GM23338 (cell line): ENCODE results near the gene SUCLG2. TPM values are rescaled to one million over a fixed set of nuclear protein-coding genes. Genes with fewer than 3 reads are reported as not detected.

Experiments used
- ATAC-seq: fragments of 200-7000 bp; cut with Tn5 transposase; 3 replicates; pipeline ENCODE4 v1.9.1; 2020
- DNase-seq: peaks from one replicate; pipeline ENCODE4 v3.0.0-alpha.2; 2015; ENCODE audit warnings: low spot score
- H2AFZ ChIP-seq: fragments of 200-600 bp; sonication (generic); 2 replicates; pipeline ENCODE4 v1.8.0; 2016; ENCODE audit warnings: antibody characterized with exemption, mild to moderate bottlenecking, moderate library complexity
- H3F3A ChIP-seq: fragments of 200-600 bp; sonication (generic); replicated peaks from 2 replicates; pipeline ENCODE4 v1.8.0; 2017; ENCODE audit warnings: antibody characterized with exemption, mixed run types, low read depth
- H3K27ac ChIP-seq: fragments of 200-600 bp; sonication (generic); 2 replicates; pipeline ENCODE4 v1.6.1; 2016; ENCODE audit warnings: low read depth
- H3K27me3 ChIP-seq: fragments of 200-600 bp; sonication (generic); 2 replicates; pipeline ENCODE4 v1.8.0; 2016; ENCODE audit warnings: mild to moderate bottlenecking, mixed run types, moderate library complexity; ENCODE audit not compliant: insufficient read depth
- H3K36me3 ChIP-seq: fragments of 200-600 bp; sonication (generic); 2 replicates; pipeline ENCODE4 v1.8.0; 2016; ENCODE audit warnings: mild to moderate bottlenecking; ENCODE audit not compliant: insufficient read depth
- H3K4me1 ChIP-seq: fragments of 200-600 bp; sonication (generic); 2 replicates; pipeline ENCODE4 v1.8.0; 2016; ENCODE audit warnings: mild to moderate bottlenecking, moderate library complexity; ENCODE audit not compliant: insufficient read depth
- H3K4me2 ChIP-seq: fragments of 200-600 bp; sonication (generic); 2 replicates; pipeline ENCODE4 v1.7.1; 2017; ENCODE audit warnings: mixed run types
- H3K4me3 ChIP-seq: fragments of 200-600 bp; sonication (generic); 2 replicates; pipeline ENCODE4 v1.6.1; 2016; ENCODE audit warnings: mixed run types
- H3K79me2 ChIP-seq: fragments of 200-600 bp; sonication (generic); replicated peaks from 2 replicates; pipeline ENCODE4 v1.8.0; 2017; ENCODE audit warnings: mild to moderate bottlenecking; ENCODE audit not compliant: insufficient read depth
- H3K9me2 ChIP-seq: fragments of 200-600 bp; sonication (generic); 2 replicates; pipeline ENCODE4 v1.8.0; 2017; ENCODE audit not compliant: insufficient read depth
- H4K20me1 ChIP-seq: fragments of 200-600 bp; sonication (generic); replicated peaks from 2 replicates; pipeline ENCODE4 v1.8.0; 2017; ENCODE audit warnings: mild to moderate bottlenecking; ENCODE audit not compliant: insufficient read depth
- H3K27ac Mint-ChIP-seq: 2 replicates; pipeline ENCODE4 v1.8.0; 2020; ENCODE audit warnings: inconsistent platforms, mild to moderate bottlenecking, moderate library complexity, mixed read lengths
- H3K27me3 Mint-ChIP-seq: 3 replicates; pipeline ENCODE4 v1.8.0; 2022; ENCODE audit warnings: low read depth, mild to moderate bottlenecking, moderate library complexity, mixed read lengths, inconsistent platforms; ENCODE audit not compliant: insufficient read depth, poor library complexity
- H3K36me3 Mint-ChIP-seq: 3 replicates; pipeline ENCODE4 v1.8.0; 2021; ENCODE audit warnings: low read depth, mild to moderate bottlenecking, inconsistent platforms, moderate library complexity, mixed read lengths
- H3K4me1 Mint-ChIP-seq: 3 replicates; pipeline ENCODE4 v1.8.0; 2020; ENCODE audit warnings: mild to moderate bottlenecking, inconsistent platforms, mixed read lengths
- H3K4me3 Mint-ChIP-seq: 3 replicates; pipeline ENCODE4 v1.8.0; 2021; ENCODE audit warnings: moderate library complexity, mild to moderate bottlenecking, inconsistent platforms, mixed read lengths
- H3K9me3 Mint-ChIP-seq: 3 replicates; pipeline ENCODE4 v1.8.0; 2020; ENCODE audit warnings: moderate library complexity, mild to moderate bottlenecking, inconsistent platforms, mixed read lengths
- EZH2 ChIP-seq: fragments of 200-600 bp; sonication (generic); IDR thresholded peaks from one replicate; pipeline ENCODE4 v1.8.0; 2017; ENCODE audit warnings: antibody characterized with exemption, mild to moderate bottlenecking, low read depth; ENCODE audit not compliant: unreplicated experiment
- JUNB ChIP-seq: IDR thresholded peaks from one replicate; pipeline ENCODE4 v1.6.1; 2016; ENCODE audit warnings: antibody characterized with exemption; ENCODE audit not compliant: unreplicated experiment
- STAT1 ChIP-seq: IDR thresholded peaks from one replicate; pipeline ENCODE4 v1.6.1; 2016; ENCODE audit warnings: antibody characterized with exemption; ENCODE audit not compliant: unreplicated experiment
- ZNF114 ChIP-seq: fragments of 250-450 bp; sonication (Bioruptor Pico); IDR thresholded peaks from 2 replicates; pipeline ENCODE4 v1.5.0; 2020; ENCODE audit warnings: mild to moderate bottlenecking, moderate library complexity
- polyA plus RNA-seq: library from polyadenylated mRNA; unstranded; fragments of >200 nt; fragmentation: Nextera tagmentation; extraction: Ambion mirVana; gene quantifications from 2 replicates; pipeline ENCODE4 v1.2.1, GENCODE V29; 2016
- total RNA-seq: library from RNA; depleted of rRNA; stranded (reverse); fragments of >200 nt; shearing (Covaris generic); gene quantifications from 2 replicates; pipeline ENCODE4 v1.2.3, GENCODE V29; 2014
- TF ChIP-seq, protein P1 (sequence below), 2 experiments: fragments of 200-600 bp in 1 of 2; sonication (generic) in 1 of 2; conservative IDR thresholded peaks; 2 replicates each; pipeline versions ENCODE4 v1.5.1 to v1.6.1; 2016 to 2017; ENCODE audit warnings: antibody characterized with exemption in 2 of 2, low read depth in 2 of 2, mild to moderate bottlenecking in 2 of 2, moderate library complexity in 1 of 2
- TF ChIP-seq, protein P2 (sequence below): fragments of 250-450 bp; sonication (Bioruptor Pico); IDR thresholded peaks from 2 replicates; pipeline ENCODE4 v1.5.0; 2020; ENCODE audit warnings: mild to moderate bottlenecking, moderate library complexity
- TF ChIP-seq, protein P3 (sequence below): IDR thresholded peaks from 2 replicates; pipeline ENCODE4 v1.6.1; 2016; ENCODE audit warnings: antibody characterized with exemption

SUCLG2 gene
- total and polyA plus RNA-seq, 2 experiments from 2014 or later: 29.3 to 39.0 TPM

DNA sequence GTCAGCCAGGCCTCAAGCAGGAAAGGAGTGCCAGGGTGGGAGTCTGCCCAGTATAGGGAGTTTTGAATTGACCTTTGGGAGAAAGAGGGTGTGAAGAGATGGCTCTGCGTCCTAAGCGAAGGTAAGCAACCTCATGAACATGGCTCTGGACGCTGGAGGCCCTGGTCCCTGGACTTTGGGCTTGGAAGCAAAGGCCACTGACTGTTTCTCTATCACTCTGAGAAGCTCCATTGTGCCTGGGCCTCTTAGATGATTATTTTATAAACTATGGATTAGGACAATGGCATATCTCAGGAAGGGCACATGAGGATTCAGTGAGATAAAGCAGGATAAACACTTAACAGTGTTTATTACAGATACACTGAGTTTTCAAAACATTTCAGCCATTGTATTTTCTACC lies 59.0 kb downstream of the SUCLG2 start:
- Histone ChIP-seq H3K36me3 (no peaks in the 10 kb centered on the region), H3K79me2 (0 out of 2 replicates have a peak, but pooled peaks cover 7% of the 10 kb centered on the region), H3K4me2 (no peak overlapping the region), H3K27ac (no peak overlapping the region), H3F3A (no peaks in the 10 kb centered on the region), H3K9me2 (no peaks in the 10 kb centered on the region), H3K4me3 (no peak overlapping the region), H3K4me1 (no peaks in the 10 kb centered on the region), H4K20me1 (no peaks in the 10 kb centered on the region), H2AFZ (no peak overlapping the region), H3K27me3 (no peaks in the 10 kb centered on the region)
- TF ChIP-seq STAT1 (no peak), ZNF114 (CRISPR knock-in tag) (no peak), EZH2 (no peak)
- TF ChIP-seq, protein P1, sequence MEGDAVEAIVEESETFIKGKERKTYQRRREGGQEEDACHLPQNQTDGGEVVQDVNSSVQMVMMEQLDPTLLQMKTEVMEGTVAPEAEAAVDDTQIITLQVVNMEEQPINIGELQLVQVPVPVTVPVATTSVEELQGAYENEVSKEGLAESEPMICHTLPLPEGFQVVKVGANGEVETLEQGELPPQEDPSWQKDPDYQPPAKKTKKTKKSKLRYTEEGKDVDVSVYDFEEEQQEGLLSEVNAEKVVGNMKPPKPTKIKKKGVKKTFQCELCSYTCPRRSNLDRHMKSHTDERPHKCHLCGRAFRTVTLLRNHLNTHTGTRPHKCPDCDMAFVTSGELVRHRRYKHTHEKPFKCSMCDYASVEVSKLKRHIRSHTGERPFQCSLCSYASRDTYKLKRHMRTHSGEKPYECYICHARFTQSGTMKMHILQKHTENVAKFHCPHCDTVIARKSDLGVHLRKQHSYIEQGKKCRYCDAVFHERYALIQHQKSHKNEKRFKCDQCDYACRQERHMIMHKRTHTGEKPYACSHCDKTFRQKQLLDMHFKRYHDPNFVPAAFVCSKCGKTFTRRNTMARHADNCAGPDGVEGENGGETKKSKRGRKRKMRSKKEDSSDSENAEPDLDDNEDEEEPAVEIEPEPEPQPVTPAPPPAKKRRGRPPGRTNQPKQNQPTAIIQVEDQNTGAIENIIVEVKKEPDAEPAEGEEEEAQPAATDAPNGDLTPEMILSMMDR (conservative IDR thresholded peaks at IDR 0.05; ENCODE audit: low read depth in 2 of 2): no peak
- H3K4me3 Mint-ChIP-seq: no peak overlapping the region
- H3K9me3 Mint-ChIP-seq: no peaks in the 10 kb centered on the region
- no peak overlapping the region for H3K27ac Mint-ChIP-seq
- H3K4me1 Mint-ChIP-seq: peaks cover 6% of the 10 kb centered on the region; the same call in 1 of the 3 replicates
- ATAC-seq (no peak), DNase-seq (no peak)
- peaks cover 25% of the 10 kb centered on the region for H3K36me3 Mint-ChIP-seq
- H3K27me3 Mint-ChIP-seq: no peaks in the 10 kb centered on the region

DNA sequence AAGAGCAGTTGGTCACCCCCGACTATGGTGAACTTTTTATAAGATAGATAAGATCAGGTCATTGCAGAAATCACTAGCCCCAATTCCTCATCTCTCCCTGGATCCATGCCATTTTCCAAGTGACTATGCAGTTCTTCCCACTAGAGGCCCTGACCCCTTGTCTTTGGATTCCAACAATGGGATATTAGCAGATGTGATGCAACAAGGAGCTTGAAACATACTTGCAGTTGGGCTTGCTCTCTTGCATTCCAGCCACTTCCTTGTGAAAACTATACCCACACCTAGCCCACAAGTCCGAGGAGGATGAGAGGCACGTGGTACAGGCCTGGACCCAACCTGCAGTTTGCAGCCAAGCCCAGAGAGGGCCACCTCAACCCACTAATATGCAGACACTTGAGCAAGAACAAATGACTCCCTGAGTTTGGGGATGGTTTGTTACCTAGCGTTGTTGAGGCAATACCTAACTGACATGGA lies 60.6 kb downstream of the SUCLG2 start:
- Mint-ChIP-seq H3K4me3 (no peak overlapping the region), H3K27ac (no peak overlapping the region), H3K36me3 (peaks cover 23% of the 10 kb centered on the region), H3K27me3 (no peaks in the 10 kb centered on the region), H3K9me3 (no peaks in the 10 kb centered on the region), H3K4me1 (peaks cover 6% of the 10 kb centered on the region; the same call in 1 of the 3 replicates)
- H2AFZ ChIP-seq: no peak overlapping the region
- H4K20me1 ChIP-seq: no peaks in the 10 kb centered on the region
- H3K27ac ChIP-seq: no peak overlapping the region
- no peaks in the 10 kb centered on the region for H3K36me3 ChIP-seq
- no peaks in the 10 kb centered on the region for H3K9me2 ChIP-seq
- H3K4me2 ChIP-seq: no peak overlapping the region
- 0 out of 2 replicates have a peak, but pooled peaks cover 7% of the 10 kb centered on the region for H3K79me2 ChIP-seq
- ATAC-seq: peak; percentile 82
- DNase-seq: peak; percentile 43
- H3K4me1 ChIP-seq: no peaks in the 10 kb centered on the region
- H3F3A ChIP-seq: no peaks in the 10 kb centered on the region
- H3K27me3 ChIP-seq: no peaks in the 10 kb centered on the region
- H3K4me3 ChIP-seq: no peak overlapping the region
- TF ChIP-seq, protein P2, sequence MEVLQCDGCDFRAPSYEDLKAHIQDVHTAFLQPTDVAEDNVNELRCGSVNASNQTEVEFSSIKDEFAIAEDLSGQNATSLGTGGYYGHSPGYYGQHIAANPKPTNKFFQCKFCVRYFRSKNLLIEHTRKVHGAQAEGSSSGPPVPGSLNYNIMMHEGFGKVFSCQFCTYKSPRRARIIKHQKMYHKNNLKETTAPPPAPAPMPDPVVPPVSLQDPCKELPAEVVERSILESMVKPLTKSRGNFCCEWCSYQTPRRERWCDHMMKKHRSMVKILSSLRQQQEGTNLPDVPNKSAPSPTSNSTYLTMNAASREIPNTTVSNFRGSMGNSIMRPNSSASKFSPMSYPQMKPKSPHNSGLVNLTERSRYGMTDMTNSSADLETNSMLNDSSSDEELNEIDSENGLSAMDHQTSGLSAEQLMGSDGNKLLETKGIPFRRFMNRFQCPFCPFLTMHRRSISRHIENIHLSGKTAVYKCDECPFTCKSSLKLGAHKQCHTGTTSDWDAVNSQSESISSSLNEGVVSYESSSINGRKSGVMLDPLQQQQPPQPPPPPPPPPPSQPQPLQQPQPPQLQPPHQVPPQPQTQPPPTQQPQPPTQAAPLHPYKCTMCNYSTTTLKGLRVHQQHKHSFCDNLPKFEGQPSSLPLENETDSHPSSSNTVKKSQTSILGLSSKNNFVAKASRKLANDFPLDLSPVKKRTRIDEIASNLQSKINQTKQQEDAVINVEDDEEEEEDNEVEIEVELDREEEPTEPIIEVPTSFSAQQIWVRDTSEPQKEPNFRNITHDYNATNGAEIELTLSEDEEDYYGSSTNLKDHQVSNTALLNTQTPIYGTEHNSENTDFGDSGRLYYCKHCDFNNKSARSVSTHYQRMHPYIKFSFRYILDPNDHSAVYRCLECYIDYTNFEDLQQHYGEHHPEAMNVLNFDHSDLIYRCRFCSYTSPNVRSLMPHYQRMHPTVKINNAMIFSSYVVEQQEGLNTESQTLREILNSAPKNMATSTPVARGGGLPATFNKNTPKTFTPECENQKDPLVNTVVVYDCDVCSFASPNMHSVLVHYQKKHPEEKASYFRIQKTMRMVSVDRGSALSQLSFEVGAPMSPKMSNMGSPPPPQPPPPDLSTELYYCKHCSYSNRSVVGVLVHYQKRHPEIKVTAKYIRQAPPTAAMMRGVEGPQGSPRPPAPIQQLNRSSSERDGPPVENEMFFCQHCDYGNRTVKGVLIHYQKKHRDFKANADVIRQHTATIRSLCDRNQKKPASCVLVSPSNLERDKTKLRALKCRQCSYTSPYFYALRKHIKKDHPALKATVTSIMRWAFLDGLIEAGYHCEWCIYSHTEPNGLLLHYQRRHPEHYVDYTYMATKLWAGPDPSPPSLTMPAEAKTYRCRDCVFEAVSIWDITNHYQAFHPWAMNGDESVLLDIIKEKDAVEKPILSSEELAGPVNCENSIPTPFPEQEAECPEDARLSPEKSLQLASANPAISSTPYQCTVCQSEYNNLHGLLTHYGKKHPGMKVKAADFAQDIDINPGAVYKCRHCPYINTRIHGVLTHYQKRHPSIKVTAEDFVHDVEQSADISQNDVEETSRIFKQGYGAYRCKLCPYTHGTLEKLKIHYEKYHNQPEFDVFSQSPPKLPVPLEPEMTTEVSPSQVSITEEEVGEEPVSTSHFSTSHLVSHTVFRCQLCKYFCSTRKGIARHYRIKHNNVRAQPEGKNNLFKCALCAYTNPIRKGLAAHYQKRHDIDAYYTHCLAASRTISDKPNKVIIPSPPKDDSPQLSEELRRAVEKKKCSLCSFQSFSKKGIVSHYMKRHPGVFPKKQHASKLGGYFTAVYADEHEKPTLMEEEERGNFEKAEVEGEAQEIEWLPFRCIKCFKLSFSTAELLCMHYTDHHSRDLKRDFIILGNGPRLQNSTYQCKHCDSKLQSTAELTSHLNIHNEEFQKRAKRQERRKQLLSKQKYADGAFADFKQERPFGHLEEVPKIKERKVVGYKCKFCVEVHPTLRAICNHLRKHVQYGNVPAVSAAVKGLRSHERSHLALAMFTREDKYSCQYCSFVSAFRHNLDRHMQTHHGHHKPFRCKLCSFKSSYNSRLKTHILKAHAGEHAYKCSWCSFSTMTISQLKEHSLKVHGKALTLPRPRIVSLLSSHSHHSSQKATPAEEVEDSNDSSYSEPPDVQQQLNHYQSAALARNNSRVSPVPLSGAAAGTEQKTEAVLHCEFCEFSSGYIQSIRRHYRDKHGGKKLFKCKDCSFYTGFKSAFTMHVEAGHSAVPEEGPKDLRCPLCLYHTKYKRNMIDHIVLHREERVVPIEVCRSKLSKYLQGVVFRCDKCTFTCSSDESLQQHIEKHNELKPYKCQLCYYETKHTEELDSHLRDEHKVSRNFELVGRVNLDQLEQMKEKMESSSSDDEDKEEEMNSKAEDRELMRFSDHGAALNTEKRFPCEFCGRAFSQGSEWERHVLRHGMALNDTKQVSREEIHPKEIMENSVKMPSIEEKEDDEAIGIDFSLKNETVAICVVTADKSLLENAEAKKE (CRISPR knock-in tag): no peak
- TF ChIP-seq, protein P3, sequence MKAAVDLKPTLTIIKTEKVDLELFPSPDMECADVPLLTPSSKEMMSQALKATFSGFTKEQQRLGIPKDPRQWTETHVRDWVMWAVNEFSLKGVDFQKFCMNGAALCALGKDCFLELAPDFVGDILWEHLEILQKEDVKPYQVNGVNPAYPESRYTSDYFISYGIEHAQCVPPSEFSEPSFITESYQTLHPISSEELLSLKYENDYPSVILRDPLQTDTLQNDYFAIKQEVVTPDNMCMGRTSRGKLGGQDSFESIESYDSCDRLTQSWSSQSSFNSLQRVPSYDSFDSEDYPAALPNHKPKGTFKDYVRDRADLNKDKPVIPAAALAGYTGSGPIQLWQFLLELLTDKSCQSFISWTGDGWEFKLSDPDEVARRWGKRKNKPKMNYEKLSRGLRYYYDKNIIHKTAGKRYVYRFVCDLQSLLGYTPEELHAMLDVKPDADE: no peak
- TF ChIP-seq EZH2 (no peak), STAT1 (no peak), JUNB (no peak)
- TF ChIP-seq, protein P1 (conservative IDR thresholded peaks at IDR 0.05; ENCODE audit: low read depth in 2 of 2): peak; percentile 46 to 64
